ENCODE data around the gene GNPTG. TPM values are rescaled to one million over a fixed set of nuclear protein-coding genes. Genes with fewer than 3 reads are reported as not detected.

GNPTG gene
- total and polyA plus RNA-seq, 7 donors, result 28.0 to 60.1 (median 43.5) TPM

GRCh38 chr16:1357906-1358566 is 6.3 kb downstream of the GNPTG start:
- 85 to 89% methylated on average over 19 of the region's 19 CpGs for WGBS, 2 donors
- H3K36me3 ChIP-seq, result peaks cover 11 to 54% (median 17%) of the 10 kb centered on the region in 4 donors
- no peak overlapping the region for H3K4me3 ChIP-seq
- intact Hi-C loops (cut with DNase I), result no loop called here
- H3K27ac ChIP-seq, result no peak overlapping the region
- no peaks in the 10 kb centered on the region for H3K27me3 ChIP-seq
- TF ChIP-seq POLR2AphosphoS5 (IDR thresholded peaks at IDR 0.05), result no peak
- TF ChIP-seq, protein P1, sequence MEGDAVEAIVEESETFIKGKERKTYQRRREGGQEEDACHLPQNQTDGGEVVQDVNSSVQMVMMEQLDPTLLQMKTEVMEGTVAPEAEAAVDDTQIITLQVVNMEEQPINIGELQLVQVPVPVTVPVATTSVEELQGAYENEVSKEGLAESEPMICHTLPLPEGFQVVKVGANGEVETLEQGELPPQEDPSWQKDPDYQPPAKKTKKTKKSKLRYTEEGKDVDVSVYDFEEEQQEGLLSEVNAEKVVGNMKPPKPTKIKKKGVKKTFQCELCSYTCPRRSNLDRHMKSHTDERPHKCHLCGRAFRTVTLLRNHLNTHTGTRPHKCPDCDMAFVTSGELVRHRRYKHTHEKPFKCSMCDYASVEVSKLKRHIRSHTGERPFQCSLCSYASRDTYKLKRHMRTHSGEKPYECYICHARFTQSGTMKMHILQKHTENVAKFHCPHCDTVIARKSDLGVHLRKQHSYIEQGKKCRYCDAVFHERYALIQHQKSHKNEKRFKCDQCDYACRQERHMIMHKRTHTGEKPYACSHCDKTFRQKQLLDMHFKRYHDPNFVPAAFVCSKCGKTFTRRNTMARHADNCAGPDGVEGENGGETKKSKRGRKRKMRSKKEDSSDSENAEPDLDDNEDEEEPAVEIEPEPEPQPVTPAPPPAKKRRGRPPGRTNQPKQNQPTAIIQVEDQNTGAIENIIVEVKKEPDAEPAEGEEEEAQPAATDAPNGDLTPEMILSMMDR (IDR thresholded peaks at IDR 0.05), result no peak
- no peak for TF ChIP-seq POLR2A (IDR thresholded peaks at IDR 0.05)
- H3K9me3 ChIP-seq, result no peaks in the 10 kb centered on the region
- H3K4me1 ChIP-seq, result peaks cover 0 to 12% (median 6%) of the 10 kb centered on the region in 4 donors
- DNase-seq, result no peak

- no peaks in the 10 kb centered on the region for H3K4me1 ChIP-seq
- TF ChIP-seq POLR2AphosphoS5 (IDR thresholded peaks at IDR 0.05) (no peak), POLR2A (IDR thresholded peaks at IDR 0.05) (no peak), EP300 (IDR thresholded peaks at IDR 0.05) (no peak)
- TF ChIP-seq, protein P1 (IDR thresholded peaks at IDR 0.05), result no peak
- no peak overlapping the region for H3K4me3 ChIP-seq
- H3K9me3 ChIP-seq, result no peaks in the 10 kb centered on the region
- no peak overlapping the region for H3K27ac ChIP-seq
- H3K36me3 ChIP-seq, result peaks cover 11 to 92% (median 36%) of the 10 kb centered on the region in 4 donors
- DNase-seq, result no peak
- 95 to 96% methylated on average over 43 of the region's 43 CpGs for WGBS, 2 donors
- no peaks in the 10 kb centered on the region for H3K27me3 ChIP-seq
- intact Hi-C loops (cut with DNase I), result loop anchor here (2.0 kb wide), 1 partner anchor 43 kb away; no protein-coding TSS in a partner anchor
Measured at GRCh38 chr16:1361685-1362360, 10.1 kb downstream of the GNPTG start.

DNA sequence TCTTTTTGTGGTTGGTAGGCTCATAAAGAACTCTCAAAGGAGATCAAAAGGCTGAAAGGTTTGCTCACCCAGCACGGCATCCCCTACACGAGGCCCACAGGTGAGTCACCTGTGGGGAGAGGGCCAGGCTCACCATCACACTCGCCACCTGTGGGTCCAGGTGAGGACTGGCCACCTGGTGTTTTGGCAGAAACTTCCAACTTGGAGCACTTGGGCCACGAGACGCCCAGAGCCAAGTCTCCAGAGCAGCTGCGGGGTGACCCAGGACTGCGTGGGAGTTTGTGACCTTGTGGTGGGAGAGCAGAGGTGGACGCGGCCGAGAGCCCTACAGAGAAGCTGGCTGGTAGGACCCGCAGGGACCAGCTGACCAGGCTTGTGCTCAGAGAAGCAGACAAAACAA is 11.1 kb downstream of the GNPTG start:
- no peak for DNase-seq
- Histone ChIP-seq H3K9me3 (no peaks in the 10 kb centered on the region), H3K4me3 (no peak overlapping the region), H3K36me3 (peaks cover 13 to 98% (median 38%) of the 10 kb centered on the region in 4 donors), H3K27me3 (no peaks in the 10 kb centered on the region), H3K4me1 (no peaks in the 10 kb centered on the region), H3K27ac (no peak overlapping the region)
- 86 to 87% methylated on average over 11 of the region's 11 CpGs for WGBS, 2 donors
- intact Hi-C loops (cut with DNase I), result no loop called here
- TF ChIP-seq, protein P1 (IDR thresholded peaks at IDR 0.05), result no peak
- no peak for TF ChIP-seq EP300 (IDR thresholded peaks at IDR 0.05)
- TF ChIP-seq POLR2AphosphoS5 (IDR thresholded peaks at IDR 0.05), result no peak
- no peak for TF ChIP-seq POLR2A (IDR thresholded peaks at IDR 0.05)

DNA sequence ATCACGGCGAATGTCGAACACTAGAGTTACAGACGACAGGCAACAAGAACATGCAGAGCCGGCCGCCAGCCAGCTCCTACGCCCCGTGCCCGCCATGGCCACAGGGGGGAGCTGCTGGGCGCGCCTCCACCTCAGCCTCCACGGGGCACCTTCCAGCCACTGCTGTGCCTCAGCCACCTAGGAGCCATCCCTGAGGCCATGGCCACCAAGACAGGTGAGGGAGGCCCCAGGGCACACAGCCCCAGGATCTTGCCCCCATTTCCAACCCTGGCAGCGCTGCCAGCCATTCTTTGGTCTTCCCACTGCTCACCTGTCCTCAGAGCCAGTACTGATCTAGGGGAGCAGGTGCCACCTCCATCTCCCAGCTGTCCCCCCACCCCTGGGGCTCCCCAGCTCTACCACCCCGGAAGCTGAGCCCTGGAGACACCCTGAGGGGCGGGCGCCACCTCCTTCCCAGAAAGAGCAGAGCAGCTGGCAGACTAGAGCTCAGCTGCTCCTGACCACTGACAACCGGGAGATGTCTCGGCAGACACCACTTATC is 11.8 kb downstream of the GNPTG start:
- Histone ChIP-seq H3K9me3 (no peaks in the 10 kb centered on the region), H3K36me3 (peaks cover 15 to 93% (median 40%) of the 10 kb centered on the region in 4 donors), H3K27me3 (no peaks in the 10 kb centered on the region), H3K4me1 (no peaks in the 10 kb centered on the region), H3K27ac (peak overlapping the region in 1 of 4 donors; percentile 12), H3K4me3 (no peak overlapping the region)
- intact Hi-C loops (cut with DNase I), result no loop called here
- DNase-seq, result no peak
- WGBS, 2 donors, result 31 to 46% methylated on average over 18 of the region's 18 CpGs
- TF ChIP-seq POLR2AphosphoS5 (IDR thresholded peaks at IDR 0.05) (no peak), POLR2A (IDR thresholded peaks at IDR 0.05) (no peak)
- TF ChIP-seq, protein P1 (IDR thresholded peaks at IDR 0.05), result peak in 3 of 4 experiments; percentile 55 to 67 (median 56)
